ENCODE results near the gene RAB7B.
A peak's percentile ranks its signal among the peaks of the same experiment; 100 is the strongest.
"Not testable (repeated sequence)": the region's sequence is repeated elsewhere in the genome, so short reads cannot be mapped to it uniquely, and the experiment has no call there.

RAB7B gene, protein sequence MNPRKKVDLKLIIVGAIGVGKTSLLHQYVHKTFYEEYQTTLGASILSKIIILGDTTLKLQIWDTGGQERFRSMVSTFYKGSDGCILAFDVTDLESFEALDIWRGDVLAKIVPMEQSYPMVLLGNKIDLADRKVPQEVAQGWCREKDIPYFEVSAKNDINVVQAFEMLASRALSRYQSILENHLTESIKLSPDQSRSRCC

DNA sequence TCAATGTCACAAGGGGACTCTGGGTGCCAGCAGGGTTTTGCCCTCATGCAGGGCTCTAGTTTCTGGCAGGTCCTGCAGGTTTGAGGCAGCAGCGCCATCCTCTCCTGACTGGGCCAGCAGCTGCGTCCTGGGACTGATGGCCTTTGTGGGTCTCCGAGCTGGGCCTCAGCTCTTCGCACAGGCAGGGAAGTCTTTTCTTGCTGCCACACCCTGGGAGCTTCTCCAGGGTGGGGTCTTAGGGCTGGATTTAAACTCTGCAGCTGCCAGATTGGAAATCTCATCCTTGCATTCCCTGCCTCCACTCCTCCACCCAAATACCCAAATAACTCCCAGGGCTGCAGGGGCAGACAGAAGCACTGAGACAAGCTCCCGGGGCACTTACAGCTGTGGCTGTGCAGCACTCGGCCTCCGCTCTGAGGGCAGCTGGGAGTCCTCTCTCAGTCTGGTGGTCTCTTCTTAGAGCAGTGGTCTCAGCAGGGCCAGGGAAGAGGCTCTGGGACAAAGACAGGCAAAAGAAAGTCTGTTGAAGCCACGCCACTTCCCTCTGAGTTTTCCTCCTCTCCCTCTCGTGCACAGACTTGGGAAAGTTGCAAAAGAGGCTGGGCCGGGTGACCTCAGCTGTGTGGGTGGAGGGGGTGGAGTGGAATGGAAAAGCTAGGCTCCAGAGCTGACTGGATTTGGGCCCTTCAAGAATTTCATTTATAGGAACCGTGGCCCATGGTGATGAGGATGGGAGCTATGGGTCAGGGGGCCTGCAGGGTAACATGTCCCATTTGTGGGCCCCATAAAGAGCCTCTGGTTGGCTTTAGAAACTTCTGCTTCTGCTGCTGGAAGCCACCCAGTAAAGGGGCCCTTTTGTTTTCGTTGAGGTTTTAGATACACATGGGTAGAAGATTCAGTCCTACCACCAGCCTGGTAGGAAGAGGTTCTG is at the start of gene RAB7B:
Gene RAB7B, minus strand, starts transcription at position 525 of the 931 bp plus-strand sequence. CDS start 9,260 bp downstream, outside the sequence.
- peak; percentile 73 for DNase-seq

DNA sequence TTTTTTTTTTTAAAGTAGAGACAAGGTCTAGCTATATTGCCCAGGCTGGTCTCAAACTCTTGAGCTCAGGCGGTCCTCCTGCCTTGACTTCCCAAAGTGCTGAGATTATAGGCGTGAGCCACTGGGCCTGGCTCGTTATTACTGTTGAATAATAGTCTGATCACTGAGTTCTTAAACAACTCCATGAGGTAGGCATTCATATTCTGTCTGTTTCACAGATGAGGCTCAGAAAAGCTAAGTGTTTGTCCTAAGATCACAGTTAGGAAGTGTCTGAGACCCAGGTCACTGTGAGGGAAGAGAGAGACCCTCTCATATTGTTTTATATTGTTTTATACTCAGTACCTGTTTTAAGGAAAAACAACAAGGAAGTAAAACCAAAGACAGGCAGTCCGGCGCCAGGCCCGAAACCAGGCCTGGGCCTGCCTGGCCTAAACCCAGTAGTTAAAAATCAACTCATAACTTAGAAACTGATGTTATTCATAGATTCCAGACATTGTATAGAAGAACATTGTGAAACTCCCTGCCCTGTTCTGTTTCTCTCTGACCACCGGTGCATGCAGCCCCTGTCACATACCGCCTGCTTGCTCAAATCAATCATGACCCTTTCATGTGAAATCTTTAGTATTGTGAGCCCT is 49.2 kb upstream of the RAB7B start:
- not testable (repeated sequence) for DNase-seq

DNA sequence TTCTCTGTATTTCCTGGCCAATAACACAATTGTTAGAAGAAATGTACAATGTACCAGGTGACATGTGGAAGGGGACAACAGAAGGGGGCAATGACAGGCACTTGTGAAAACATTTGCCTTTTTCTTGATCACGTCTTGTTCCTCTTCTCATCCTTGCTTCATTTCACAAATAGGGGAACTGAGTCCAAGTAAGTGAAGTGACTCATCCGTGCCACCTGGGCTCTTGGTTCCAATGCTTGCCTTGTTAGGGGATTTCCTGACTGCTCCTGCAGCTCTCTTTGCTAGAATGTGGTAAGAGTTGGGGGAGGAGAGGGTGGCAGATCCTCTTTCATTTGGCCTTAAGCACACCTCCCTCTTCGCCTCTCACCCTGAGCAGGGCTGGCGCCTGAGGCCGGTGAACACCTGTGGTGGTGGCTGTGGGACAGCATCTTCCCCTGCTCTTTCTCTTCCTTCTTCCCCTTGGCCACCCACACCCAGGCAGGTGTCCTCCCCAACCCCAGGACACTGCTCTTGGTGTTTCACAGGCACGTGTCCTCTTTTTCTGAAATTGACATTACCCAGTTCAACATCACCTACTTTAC is 47.5 kb upstream of the RAB7B start:
- peak; percentile 75 for DNase-seq

DNA sequence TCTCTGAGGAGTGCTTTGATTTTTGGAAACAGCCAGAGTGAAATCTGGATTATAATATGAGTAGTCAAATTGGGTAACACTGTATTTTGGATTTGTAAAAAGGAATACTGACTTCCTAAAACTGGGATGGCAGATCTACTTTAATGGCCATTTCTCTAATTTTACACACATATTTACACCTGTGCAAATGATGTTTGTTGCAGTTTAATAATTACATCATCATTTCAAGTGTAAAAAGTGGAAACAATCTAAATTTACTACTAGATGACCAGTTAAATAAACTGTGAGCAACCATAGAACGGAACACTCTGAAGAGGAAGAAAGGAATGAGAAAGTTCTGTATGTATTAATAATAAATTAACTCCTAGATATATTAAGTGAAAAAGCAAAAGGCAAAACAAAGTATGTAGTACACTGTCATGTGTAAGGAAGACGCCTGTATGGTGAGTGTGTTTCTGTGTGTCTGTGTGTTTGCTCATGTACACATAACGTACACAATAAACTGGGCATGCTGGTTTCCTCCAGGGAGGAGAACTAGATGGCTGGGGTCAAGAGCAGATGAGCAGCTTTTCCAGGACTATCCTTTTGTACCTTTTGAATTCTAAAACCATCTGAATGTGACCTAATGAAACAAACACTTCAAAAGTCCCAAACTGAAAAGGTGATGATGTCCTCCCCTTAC is 46.9 kb upstream of the RAB7B start:
- DNase-seq: no peak

DNA sequence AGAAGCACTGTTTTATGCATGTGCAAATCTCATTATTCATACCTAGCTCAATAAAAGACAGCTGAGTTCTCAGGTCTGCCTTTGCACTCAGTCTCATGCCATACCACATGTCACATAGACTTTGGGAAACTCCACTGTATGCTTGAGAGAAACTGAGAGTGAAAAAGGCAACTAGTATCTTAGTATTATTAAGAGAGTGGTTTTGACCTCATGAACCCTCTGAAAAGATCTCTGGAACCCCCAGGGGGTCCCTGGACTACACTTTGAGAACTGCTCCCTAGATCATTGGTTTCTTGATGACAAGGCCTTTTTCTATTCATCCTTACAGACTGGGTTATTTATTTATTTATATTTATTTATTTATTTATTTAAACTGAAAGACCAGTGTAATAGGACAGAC is 46.1 kb upstream of the RAB7B start:
- DNase-seq: no peak

DNA sequence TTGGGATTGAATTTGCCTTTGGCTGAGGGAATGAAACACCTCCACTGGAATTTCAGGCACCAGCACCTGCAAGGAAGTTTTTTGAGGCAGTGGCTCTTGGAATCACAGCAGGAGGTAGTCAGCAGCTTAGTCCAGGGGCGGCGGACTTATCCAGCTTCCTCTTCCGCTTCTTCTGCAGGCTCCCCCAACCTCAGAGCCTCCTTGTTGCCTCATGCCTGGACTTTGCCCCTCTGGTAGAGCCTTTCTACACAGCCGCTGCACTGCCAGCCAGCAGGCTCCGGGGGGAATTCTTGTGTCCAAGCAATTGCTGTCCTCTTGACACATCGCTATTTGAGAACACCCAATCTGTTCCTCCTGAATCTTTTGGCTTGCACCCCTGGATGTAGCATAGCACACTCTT is 45.4 kb upstream of the RAB7B start:
- no peak for DNase-seq

DNA sequence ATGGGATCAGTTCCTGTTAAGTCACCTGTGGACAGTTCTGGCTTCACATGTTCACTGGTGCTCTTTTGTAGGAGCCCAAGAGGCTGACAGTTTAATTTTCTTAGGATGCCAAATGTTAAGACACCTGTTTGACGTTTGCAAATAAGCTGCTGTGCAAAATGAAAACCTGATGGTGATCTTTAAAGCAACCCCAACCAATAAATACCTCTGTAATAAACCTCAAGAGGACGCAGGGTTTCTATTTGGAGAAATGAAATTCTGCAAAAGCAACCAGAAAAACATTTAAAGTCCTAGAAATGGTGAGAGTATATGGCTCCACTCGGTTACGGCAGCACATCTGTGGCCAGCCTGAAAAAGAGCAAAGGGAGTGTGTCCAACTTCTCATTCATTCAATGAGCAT is 44.1 kb upstream of the RAB7B start:
- no peak for DNase-seq

DNA sequence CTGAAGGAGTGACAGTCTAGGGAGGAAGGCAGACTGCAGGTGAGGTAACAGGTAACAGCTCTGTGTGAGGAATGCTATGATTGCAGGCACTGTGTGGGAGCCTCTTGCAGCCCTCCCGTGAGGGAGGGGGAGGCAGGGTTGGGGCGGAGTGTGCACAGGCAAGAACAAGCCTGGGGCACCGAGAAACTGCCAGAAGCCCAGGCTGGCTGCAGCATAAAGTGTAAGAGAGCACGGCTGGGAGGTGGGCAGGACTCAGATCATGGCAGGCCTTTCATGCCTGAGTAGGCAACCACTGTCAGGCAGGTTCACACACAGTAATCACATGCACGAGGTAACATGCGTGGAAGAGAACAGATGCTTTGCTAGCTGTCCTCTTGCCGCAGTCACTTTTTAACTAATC is 38.4 kb upstream of the RAB7B start:
- no peak for DNase-seq

DNA sequence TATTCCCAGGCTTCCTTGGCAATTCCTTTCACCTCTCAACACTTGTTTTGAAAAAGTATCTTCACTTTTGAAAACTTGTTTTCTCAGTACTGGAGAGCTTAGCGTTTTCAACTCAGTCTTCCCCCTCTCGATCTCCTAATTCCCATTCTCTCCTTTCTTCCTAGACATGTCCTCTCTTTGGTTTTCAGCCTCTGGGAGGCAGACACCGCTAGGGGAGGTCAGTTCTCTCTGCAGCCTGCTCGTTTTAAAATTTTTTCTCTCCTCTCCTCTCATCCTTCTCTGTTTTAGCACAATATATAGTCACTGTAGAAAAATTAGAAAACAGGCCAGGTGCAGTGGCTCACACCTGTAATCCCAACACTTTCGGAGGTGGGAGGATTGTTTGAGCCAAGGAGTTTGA is 37.1 kb upstream of the RAB7B start:
- no peak for DNase-seq

DNA sequence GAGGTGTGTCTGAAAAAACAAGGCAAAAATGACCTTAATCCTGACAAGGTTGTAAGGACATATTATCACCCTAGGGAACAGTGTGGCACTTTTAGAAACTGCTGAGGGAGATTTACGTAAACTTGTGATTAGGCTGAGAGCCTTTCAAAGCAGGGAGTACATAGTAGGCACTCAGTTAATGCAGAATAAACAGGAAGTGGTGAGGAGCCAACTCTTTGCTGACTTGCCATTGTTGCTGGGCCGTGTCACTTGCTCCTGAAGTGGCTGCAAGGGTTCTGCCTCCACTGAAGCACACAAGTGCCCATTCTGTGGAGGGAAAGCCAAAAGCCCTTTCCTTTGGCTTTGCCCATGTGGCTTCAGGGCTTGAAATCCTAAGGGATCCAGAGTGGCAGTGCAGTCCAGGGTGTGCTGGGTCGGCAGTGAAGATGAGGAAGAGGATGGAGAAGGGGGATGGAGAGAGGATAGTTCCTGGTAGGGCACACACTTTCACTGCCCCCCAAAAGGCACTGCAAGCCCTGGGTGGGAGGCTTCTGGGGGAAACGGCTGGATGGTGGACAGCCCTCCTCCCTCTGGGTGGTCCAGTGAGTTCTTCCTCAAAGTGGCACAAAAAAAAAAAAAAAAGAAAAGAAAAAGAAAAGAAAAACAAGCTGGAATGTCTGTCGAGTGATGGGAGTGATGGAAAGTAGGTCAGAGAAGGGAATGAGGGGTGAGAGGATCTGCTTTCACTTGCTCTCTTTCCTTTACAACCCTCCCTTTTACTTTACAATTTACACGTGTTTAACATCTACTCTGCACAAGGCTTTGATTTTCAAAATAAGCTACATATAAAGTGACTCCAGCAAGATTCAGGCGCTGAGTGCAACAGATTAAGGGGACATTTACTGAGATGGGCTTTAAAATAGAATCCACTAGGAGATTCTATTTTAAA is 36.1 kb upstream of the RAB7B start:
- DNase-seq: no peak

DNA sequence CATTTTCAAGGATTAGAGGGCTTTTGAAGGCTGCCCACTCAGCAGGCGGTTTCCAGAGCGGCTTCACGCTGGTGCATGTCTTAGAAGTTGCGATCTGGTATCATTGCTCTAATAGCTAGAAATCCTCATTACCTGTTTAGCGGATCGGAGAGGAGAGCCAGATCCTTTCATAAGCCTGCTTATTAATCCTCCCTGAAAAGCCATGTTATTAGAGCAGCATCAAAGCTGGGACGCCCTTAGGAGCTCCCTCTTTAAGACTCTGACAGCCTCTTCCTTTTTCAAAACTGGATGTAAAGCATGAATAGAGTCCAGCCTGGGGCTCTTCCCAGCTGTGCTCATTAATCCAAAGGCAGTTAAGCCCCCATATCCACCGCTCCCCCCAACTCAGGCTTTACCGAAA is 34.4 kb upstream of the RAB7B start:
- no peak for DNase-seq

DNA sequence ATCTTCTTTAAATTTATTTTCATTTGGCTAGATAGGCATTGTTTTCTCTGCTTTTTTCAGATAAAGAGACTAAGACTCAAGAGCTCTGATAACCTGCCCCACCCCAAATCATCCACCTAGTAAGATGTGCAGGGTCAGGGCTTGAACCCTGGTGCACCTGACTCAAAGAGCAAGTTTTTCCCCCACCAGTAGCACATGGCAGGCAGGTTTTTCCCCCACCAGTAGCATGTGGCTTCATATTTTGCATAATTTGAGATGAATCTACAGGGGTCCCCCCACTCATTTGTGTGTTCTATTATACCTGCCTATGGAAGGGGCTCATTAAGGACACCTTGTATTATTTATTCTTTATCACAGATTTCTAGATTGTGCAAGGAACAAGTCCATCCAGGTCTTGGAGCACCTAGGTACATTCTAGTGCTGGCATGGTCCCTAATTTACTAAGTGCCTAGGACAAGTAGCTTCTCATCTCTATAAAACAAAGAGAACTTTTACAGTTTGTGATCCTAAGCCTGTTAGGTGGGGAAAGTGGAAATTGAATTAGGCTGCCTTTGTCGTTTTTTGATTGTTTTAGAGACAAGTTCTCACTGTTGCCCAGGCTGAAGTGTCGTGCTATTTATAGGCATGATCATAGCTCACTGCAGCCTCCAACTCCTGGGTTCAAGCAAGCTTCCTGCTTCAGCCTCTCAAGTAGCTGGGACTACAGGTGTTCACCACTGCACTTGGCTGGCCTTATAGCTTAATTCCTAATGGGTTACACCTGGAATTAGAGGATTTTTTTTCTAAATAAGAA is 33.7 kb upstream of the RAB7B start:
- DNase-seq: no peak

DNA sequence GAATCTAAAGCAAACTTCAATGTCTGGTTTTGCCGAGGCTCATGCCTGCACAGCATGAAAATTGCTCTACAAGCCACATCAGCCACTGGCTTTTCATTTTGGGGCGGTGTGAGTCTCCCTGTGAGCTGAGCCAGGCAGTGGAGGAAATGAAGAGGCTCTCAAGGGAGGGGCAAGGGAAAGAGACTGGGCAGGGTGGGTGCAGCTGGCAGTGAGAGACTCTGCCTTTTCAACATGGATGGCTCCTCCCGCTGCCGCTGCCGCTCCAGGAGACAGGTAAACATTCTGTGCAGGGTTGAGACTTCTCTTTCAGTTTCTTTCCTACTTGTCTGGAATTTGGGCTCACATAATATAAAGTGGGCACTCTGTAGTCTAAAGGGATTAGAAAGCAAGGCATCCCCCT is 31.8 kb upstream of the RAB7B start:
- DNase-seq: peak; percentile 78

DNA sequence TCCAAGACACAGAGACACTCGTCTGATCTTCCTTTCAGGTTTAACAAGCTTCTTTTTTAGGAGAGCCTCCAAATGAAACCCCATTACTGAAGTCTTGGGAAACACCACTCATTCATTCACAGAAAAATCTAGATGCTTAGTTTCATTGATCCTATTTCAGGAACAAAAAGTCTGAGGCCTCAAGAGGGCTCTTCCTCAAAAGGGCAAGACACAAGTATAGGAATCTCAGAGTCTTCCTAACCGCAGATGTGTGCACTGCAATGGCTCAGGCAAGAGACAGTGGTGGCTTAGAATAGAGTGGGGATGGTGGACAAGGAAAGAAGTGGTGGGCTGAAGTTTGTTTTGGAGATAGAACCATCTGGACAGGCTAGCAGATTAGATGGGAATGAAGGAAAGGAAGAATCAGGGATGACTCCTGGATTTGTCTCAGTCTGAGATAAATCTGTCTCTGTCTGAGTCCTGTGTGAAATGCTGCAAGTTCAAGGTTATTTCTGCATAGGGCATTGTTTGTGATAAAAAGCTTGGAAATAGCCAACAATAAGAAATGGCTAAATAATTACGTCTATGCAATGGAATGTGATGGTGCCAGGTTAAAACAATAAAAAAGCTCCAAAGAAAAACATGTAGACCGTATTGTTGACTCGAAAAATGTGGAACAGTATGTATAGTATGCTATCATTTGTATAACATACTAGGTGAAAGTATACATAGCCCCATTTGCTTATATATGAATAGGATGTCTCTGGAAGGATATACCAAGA is 29.4 kb upstream of the RAB7B start:
- DNase-seq: no peak

DNA sequence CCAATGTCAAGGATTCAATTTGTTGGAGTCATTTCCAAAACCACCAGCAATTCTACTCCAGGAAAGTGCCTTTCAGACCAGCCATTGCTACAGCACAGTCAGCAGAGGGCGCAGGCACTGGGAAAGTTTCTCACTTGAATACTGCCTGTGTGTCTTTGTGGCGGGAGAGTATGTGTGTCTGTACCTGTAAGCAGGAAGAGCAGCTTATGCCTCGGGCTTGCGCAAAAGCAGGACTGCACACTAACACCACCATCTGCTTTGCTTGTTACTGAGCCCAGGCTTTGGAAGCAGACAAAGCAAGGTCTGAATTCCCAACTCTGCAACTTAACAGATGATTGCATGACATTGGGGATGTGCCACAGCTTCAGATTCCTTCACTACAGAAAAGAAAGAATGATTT is 27.5 kb upstream of the RAB7B start:
- DNase-seq: peak; percentile 91

DNA sequence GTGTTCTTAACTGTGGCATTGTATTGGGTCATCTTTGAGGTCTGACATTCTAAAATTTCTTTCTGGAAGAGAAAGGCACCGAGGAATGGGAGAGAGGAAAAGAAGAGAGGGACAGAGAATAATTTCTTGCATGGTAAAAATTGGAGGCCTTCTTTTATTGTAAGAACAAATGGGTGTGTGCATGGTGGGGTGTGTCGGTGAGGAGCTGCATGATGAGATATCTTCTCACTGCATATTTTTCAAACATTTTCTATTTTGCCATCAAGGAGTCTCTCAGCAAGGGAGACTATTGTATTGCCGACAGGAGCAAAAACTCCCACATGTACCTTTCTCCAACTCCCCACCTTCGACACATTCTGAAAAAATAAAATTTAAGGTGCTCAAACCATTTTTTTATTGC is 27.0 kb upstream of the RAB7B start:
- peak; percentile 65 for DNase-seq

DNA sequence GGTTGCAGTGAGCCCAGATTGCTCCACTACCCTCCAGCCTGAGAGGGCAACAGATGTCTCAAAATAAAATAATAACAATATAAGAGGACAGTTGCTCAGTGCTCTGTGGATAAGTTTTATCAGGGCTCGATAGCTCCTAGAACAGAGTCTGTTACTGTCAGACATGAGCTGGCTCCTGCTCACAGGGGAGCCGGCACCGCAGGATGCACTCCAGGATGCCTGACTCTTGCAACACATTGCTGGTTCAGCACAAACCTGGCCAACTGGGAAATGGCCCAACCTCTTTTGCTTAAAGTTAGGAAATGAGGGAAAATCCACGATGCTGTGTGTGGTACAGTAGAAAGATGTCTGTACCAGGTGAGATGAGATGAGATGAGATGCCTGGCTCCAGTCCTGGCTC is 26.3 kb upstream of the RAB7B start:
- DNase-seq: no peak

DNA sequence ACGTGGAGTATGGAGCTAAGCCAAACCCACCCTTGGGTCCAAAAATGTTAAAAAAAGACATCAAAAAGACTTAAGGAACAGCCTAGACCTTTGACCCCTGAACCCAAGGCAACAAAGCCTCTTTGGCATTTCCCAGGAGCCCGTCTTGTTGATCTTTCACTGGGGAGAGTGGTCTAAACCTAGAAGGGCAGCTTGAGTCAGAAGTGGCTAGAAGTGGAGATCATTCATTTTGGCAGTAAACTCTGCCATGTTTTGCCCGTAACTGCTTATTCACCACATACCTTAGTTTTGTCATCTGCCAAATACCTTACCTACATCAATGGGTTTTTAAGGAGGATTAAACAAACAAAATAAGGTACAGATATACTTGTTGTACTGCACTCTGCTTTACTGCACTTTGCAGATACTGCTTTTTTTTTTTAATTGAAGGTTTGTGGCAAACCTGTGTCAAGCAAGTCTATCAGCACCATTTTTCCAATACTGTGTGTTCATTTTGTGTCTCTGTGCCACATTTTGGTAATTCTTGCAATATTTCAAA is 22.2 kb upstream of the RAB7B start:
- no peak for DNase-seq

DNA sequence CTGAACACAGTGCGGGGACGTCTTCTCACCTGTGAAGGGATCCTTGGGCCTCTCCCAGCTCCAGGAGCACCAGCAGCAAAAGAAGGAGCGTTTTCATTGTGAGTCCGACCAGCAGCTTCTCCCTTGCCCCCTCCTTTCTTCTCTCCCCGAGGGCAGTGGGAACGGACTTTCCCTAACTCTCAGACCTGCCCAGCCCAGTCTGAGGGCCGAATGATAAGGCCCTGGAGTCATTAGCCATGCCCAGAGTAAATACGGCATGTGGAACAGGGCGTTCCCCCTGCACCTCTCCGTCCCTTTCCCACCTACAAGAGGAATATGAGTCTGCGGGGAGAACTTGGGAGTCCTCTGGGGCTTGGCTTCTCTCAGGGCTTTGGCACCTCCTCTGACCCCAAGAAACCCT is 20.5 kb upstream of the RAB7B start, which contains the start of gene CTSE:
Gene CTSE, minus strand, starts transcription at position 201 of the 400 bp plus-strand sequence. Its CDS starts 104 bp downstream, at position 97.
- no peak for DNase-seq

DNA sequence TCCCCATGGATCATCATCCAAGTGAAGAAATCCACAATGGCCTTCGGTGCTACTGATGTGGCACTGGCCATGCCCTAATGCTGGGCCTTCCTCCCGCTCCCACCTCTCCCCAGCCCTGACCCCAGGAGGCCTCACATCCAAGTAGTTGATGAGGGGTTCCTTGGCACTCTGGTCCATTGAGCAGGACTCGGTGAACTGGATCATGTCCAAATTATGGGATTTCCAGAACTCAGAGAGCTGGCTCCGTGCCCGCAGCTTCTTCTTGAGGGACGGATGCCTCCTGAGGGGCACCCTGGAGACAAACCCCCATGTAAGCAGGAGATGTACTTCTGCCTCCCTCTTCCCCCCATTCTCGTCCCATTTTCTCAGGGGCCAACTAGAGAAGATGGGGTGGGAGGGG is 19.6 kb upstream of the RAB7B start:
- no peak for DNase-seq
